ENCODE data around the gene GPR84.
"Not testable (repeated sequence)": the region's sequence is repeated elsewhere in the genome, so short reads cannot be mapped to it uniquely, and the experiment has no call there.

The GPR84 gene

DNA sequence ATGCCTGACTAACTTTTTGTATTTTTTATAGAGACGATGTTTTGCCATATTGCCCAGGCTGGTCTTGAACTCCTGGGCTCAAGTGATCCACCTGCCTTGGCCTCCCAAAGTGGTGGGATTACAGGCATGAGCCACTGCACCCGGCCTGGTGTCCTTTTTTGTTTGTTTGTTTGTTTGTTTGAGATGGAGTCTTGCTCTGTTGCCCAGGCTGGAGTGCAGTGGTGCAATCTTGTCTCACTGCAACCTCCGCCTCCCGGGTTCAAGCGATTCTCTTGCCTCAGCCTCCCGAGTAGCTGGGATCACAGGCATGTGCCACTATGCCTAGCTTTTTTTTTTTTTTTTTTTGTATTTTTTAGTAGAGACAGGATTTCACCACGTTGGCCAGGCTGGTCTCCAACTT is 10.0 kb downstream of the GPR84 start:
- DNase-seq, result not testable (repeated sequence)

DNA sequence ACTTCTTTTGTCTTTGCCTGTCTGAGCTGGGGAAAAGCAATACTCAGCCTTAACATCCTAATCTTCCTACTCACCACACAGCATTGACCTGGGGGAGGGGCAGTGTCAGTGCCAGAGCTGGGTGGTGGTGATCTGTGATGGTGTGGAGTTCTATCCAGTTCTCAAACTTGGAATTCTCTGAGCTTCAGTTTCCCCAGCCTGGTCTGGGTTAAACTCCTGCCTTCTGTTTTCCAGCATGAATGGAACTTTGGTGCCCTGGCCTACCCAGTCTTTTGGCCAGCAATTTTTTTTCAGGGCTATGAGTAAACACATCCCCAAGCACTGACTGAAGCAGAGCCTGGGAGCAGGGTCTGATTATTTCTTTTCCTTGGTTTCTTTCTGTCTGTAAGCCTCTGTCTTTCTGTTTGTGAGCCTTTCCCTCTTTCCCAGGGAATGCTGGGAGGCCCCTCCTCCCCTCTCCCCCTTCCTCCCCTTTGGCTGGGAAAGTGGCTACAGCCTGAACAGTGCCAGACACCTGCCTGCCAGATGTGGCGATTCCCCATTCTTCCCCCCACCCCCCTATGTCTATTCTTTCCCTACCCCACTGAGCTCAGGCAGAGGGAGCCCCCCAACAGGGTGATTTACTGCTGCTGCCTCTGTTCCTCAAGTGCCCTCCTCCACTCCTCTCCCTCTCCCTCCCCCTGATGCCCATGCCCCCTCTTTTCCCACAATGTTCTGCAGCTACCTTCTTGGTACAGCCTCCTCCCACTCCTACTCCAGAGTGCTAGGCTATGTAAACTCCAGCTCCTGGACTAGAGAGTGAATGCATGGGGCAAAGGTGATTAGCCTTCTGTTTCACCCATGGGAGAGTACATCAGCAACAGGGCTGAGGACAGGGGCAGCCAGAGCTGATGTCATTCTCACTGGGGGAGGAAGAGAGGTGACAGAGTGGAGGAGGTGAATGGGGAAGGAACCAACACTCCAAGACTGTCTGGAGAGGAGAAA is 11.1 kb downstream of the GPR84 start:
- DNase-seq, result peak; percentile 58

DNA sequence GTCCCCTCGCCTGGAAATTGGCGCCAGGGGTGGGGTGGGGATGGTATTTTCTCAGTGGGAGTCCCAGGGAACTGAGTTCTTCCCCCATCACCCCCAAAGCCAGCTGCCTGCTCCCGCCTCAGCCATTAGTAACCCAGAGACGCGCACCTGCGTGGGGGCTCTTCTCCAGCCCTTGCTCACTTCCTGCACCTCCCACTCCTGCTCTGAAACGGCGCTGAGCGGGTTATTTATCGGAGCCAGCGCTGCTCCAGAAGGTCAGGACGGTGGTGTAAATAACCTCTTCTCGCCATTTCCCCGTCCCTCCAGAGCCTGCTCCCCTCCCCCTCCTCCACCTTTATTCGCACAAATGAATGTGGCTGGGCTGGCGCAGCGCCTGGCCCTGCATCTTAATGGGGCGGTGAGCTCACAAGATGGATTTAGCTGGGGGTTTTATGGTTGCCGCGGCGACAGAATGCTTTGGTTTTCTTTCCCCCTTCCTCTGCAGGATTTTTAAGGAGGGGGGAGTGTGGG is 12.2 kb downstream of the GPR84 start:
- peak; percentile 48 to 49 for DNase-seq

DNA sequence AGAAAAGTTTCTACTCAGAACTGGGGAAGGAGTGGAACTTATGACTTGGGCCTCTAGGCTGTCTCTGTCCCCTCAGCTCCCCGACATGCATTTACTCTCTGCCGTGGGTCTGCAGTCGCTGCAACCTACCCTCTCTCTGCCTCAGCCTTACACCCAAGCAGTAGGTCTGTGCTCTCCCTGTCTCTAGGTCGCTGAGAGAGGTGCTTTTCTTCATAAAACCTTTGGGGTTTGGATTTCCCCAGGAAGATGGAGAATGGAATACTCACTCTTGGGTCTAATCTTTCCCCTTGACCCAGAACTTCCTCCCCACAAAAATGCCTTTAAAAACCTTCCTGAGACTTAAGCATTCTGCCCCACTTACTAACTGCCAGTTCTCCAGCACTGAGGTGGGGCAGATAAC is 12.9 kb downstream of the GPR84 start:
- no peak for DNase-seq

DNA sequence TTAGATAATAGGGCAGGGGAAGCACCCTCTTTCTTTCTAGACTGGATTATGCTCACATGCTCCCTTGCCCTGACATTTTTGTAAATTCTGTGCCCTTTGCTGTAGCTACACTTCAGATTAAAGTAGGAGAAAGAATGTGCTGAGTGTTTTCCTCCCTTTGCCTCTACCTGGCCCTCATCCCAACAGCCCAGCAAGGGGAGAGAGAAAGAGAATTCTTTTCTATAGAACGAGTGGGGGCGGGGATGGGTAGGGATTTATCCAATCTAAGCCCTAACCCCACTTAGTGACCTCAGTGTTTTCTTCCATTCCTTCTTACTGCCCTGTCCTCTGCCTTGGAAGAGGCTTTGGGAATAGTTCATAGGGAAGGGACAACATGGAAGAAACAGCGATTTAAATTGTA is 13.5 kb downstream of the GPR84 start:
- DNase-seq, result no peak

DNA sequence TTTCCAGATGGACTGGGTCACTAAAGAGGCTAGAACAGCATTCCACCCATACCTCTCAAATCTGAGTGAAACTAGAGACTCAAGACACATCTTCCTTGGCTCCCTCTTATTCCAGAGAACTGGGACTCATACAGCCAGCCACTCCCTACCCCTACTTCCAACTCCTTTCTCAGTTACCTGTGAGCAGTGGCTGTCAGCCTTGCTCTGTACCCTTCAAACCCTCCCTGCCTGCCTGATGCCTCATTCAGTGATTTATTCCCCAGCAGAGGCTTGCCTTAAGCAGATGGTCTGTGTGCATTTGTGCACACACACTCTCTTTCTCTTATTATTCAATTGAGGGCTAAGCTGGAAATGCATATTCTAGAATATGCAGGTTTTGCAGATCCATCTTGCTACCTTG is 14.6 kb downstream of the GPR84 start:
- DNase-seq, result no peak

DNA sequence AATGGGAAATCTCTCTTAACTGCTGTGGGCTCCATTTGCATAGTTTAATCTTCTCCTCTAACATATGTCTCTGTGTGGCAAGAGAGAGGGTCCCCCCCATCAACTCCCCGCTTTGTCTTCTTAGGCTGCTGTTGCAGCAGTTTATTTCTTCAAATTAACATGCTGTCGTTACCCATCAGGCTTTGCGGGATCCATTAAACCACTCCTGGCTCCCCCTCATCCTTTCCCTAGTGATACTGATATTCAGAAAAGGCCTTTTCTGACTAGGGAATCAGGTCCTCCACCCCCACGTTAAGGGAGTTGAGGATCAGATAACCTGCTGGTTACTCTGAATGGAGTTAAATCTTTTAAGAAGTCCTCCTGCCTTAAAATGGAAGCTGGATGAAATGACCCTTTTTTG is 15.2 kb downstream of the GPR84 start:
- no peak for DNase-seq

DNA sequence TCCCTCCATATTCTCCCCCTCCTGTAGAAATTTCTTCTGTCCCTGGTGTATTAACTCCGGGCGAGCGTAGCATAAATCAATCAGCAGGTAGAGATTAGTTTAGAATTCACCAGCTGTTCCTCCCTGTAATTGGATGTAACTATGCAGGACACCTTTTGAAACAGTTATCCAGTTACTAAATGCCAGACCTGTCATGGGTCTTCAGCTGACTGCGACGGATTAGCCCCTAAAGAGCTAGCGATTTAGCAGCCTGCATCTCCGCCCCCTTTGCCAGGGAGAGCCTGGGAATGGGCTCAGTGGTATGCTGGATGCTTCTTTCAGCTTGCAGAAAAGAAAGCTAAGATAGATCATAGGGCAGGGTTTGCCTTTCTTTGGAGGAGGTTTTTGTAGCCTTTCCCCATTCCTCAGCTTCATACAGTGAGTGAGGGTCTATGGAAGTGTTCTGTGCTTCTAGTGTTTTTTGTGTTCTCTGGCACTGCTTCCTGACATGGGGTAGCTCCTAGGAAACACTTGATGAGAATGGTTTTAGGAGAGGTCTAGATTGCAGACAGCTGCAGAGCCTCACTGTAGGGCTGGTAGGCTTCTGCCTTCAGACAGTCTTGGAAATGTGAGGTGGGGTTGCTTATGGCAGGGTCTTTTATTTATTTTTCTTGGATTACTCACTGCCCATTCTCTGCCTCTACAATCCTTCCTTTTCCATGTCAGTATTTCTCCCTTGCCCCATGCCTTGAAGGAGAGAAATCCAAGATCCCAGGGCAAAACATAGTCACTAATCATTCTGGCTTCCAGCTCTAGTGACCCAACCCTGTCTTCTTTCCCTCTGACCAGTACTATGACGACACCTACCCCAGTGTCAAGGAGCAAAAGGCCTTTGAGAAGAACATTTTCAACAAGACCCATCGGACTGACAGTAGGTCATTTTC is 22.6 kb downstream of the GPR84 start:
- DNase-seq, result no peak

DNA sequence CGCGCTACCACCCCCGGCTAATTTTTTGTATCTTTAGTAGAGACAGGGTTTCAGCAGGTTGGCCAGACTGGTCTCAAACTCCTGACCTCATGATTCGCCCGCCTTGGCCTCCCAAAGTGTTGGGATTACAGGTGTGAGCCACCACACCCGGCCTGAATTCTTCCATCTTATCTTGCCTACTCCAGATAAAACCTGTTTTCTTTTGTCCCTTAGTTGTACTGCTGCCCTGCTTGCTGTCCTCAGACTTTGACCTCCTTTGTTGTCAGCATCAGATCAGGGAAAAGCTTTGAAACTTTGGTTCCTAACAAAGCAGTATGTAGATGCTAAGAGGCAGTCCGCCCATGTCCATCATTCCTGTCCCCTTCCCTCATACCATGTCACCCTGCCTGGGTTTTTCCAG is 23.4 kb downstream of the GPR84 start:
- no peak for DNase-seq

DNA sequence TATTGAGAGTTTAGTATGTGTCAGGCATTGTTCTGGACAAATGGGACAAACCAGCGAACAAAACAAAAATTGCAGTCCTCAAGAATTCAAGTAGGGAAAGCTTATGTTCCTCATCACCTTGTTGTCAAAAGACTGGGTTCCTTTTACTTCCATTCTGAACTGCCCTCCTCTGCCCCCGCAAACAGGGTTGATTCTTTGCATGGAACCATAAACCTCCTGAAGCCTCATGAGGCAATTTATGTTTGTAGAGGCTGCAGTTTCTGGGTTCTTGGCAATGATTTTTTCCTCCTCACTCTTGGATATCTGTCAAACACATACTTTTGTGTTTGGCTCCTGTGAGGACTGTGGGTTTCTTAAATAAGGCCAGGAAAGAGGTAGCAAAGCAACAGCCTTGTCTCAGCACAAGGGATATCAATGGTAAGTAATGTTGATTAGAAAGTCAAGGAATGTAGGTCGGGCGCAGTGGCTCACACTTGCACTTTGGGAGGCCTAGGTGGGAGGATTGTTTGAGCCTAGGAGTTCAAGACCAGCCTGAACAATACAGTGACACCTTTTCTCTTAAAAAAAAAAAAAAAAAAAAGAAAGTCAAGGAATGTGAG is 25.5 kb downstream of the GPR84 start:
- DNase-seq, result no peak

DNA sequence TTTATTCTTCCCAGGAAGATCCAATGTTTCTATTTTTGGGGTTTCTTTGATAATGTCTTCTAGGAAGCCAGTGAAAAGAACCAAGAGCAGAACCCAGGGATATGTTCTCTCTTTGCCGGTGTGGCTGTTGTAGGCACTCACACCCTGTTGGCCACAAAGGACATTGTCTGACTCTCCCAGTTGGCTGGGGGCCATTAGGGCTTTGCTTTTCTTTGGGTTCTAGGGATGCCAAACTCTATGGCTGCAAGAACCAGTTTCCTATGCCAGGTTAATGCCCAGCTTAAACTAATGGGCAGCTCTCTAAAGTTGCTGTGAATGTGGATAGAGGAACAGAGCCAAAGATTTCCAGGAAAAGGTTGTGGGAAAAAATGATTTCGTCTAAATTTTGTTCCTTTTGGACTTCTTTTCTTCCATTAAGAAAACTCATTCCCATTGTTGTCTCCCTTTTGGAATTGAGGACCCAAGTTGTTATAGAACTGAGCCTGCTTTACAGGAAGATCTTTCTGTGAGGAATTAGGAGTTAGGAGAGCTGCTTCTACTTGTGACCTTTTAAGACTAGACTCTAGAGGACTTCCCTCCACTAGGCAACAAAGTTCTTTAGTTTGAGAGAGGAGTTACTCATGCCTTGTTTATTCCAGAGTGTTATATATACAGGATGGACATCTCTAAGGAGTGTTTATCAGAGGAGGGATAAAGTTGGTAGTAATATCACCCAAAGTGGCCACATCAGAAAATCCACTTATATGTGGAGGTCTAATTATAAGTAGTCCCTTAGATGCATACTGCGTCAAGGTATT is 26.2 kb downstream of the GPR84 start:
- DNase-seq, result no peak

DNA sequence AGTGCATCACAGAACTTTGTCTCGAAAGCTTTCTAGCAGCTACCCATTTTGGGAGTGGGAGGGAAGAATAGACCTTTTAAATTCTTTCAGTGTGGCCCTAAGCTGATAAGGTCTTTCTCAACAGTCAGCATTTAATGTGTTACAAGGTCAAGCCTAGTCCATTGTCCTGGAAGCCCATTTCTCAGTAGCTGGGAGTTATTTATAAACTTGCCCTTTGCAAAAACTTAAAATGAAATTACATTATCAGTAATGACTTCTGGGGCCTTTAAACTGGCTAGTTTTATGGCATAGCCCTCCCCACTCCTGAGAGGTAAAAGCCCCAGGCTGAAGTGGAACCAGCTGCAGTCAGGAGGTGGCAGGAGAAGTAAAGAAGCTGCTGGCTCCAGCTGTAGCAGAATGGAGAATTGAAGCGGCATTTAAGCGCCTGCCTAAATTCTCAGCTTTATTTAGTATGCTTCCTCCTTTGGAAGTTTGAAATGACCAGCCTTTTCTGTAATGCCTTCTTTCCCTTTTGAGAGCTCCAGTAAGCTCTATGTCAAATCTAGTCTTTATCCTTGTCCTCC is 26.9 kb downstream of the GPR84 start:
- no peak for DNase-seq

DNA sequence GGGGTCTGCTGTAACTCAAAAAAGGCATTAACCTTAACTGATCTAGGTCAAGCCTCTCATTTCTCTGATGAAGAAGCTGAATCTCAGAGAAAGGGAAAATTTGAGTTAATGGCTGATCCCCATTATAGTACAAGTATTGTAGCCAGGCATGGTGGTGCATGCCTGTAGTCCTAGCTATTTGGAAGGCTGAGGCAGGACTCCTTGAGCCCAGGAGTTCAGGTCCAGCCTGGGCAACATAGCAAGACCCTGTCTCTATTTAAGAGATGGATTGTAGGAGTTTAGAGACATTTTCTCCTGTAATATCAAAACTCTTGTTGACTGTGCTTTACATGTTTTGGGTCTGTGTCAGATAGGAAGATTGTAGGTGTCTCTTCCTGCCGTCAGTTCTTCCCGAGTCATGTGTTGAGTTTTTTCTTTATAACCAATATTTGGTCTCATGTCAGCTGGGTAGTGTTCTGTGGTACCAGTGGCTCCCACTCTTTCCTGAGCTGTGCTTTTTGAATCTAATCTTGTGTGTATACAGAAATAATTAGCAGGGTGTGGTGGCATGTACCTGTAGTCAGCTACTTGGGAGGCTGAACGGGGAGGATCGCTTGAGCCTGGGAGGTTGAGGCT is 30.8 kb downstream of the GPR84 start:
- DNase-seq, result no peak

DNA sequence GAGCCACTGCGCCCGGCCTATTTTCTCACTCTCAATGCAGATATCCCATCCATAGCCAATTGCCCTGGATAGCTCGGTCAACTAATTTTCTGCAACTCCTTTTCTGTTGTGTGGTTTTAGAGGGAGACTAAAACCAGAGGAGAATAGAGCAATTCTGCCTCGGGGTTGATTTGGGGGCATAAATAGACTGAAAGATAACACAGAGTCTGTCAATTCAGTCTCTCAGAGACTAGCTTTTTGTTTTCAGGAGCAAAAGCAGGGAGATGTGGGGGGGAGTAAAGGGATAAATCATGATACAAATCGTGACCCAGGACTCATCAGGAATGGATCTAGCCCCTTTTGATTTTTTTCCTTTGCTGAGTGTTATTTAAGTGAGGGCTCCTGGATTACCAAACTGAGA is 32.8 kb downstream of the GPR84 start:
- DNase-seq, result no peak

DNA sequence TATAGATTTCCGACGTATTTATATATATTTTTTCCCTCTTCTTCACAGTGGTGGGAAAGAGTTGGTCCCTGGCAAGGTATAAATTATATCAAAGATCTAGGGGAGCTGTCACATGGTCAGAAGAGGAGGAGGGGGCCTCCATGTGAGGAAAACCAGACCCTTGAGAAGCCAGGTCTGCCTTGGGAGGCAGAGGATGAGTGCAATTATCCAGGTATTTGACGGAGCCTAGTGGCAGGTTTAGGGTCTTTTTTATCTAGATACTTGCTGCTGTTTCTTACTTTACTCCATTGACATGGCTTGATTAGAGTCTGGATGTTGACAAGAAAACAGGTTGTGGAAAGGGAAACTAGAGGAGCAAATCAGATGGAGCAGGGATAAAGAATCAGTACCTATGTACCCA is 33.8 kb downstream of the GPR84 start:
- DNase-seq, result no peak

DNA sequence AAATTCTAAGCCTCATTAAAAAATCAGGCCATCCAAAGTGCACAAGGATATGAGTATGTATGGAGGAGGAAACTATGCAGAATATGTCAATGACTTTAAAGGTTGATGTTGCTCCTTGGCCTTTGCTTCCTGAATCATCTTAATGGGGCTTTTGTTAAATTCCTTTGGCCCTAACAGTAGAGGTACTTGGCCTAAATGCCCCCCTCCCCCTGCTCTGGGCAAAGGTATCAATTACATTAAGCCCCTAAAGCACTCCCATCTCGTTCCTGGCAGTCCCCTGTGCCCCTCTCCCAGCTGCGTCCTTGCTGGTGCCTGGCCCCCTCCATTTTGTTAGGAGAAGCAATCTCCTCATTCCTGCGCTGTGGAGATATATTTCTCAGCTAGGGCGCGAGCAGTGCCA is 34.5 kb downstream of the GPR84 start:
- DNase-seq, result no peak

DNA sequence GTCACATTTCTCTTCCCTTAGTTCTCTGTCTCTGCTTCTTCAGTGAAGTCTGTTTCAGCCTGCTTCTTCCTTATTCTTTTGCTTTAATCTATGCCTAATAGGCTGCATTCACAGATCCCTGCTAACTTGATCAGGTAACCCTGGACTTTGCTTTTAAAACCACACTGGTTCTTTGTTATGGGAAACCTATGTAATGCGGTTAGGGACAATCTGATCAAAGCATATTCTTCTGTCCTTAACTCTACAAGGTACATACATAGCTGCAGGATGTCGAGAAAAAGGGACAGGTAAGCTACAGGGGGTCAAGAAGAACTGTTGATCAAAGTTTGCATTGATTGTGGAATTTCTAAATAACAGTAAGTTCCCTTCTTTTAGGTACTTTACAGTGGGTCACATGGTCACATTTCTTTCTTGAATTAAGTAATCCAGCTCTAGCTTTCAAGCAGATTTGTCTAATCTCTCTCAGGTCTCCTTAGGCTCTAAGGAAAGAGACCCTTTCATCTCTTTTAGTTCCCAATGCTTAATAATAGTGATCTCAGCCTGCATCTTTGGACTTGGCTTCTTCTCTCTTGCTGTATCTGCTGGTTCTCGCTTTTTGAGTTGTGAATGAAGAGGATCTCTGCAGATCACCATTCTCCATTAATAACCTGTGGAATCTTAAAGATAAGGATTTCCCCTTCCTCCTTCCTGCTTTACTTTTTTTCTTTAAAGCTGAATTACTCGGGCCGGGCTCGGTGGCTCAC is 35.5 kb downstream of the GPR84 start:
- DNase-seq, result no peak

DNA sequence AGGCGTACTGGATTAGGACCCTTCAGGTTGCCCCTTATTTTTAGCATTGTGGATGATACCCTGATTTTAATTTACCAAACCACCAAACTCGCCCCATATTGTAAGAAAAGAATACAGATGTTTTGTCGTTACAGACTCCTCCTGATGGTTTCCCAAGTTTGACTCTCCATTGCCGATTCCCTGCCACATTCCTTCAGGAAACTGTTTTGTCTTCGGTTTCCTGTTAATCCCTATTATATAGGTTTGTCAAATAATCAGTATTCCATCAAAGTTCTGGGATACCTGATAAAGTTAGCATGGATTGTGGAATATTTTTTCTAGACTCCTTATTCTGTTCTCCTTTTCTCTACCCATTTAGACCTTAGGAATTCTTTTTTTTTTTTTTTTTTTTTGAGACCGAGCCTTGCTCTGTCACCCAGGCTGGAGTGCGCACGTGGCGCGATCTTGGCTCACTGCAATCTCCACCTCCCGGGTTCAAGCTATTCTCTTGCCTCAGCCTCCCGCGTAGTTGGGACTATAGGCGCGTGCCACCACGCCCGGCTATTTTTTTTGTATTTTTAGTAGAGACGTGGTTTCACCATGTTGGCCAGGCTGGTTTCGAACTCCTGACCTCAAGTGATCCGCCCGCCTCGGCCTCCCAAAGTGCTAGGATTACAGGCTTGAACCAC is 38.7 kb downstream of the GPR84 start:
- DNase-seq, result not testable (repeated sequence)

DNA sequence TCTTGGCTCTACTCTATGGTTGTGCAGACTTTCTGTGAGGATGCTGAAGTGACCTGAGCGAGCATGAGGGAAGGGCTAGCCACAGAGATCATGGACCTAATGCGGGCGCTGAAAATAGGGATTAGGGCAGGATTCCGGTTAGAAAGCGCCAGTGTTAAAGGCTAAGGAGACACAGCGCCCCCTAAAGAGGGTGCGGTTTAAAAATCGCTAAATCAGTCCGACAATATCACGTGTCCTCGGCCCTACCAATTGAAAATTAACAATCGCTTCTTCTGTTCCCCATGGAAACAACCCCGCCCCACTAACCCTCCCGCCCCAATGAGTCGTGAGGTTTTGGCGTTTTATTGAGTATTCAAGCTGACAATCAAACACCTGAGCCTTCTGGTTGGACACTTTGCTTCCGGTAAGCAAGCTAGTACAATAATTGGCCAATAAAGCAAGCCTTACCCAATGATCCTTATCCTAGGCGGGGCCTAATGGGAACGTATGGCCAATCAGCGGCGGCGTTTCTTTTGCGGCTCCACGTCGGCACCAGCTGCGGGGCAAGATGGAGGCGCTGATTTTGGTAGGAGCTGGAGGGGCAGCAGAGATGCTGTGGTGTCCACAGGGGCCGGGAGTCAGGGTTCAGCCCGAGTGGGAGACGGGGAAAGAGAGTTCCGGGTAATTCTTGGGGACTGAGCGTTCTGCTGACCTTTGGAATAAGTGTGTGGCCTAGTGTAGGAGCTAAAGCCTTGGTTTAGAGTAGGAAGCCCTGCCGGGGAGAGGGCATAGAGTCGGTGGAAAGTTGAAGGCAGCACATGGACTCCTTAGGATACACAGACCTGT is 39.5 kb downstream of the GPR84 start, which contains the start of gene COPZ1:
TSS of gene COPZ1 (plus strand) at position 515 of the 825 bp plus-strand sequence. CDS start at position 548, 33 bp downstream.
- DNase-seq, result peak; percentile 94 to 99
